Measurements from ENCODE around the gene CMYA5. TPM values are rescaled to one million over a fixed set of nuclear protein-coding genes. Genes with fewer than 3 reads are reported as not detected.
"Not testable (repeated sequence)": the region's sequence is repeated elsewhere in the genome, so short reads cannot be mapped to it uniquely, and the experiment has no call there.

CMYA5 gene
- polyA plus RNA-seq, 3 donors: 16.7 to 21.7 (median 20.6) TPM

GRCh38 chr5:79738349-79738748 is 48.7 kb downstream of the CMYA5 start:
- DNase-seq (ENCODE audit: extremely low read depth in 1 of 11, low read depth in 9 of 11, low spot score in 4 of 11): no peak

- no peak for DNase-seq (ENCODE audit: extremely low read depth in 1 of 11, low read depth in 9 of 11, low spot score in 4 of 11)
Observed at GRCh38 chr5:79742549-79743136, 53.0 kb downstream of the CMYA5 start.

DNA sequence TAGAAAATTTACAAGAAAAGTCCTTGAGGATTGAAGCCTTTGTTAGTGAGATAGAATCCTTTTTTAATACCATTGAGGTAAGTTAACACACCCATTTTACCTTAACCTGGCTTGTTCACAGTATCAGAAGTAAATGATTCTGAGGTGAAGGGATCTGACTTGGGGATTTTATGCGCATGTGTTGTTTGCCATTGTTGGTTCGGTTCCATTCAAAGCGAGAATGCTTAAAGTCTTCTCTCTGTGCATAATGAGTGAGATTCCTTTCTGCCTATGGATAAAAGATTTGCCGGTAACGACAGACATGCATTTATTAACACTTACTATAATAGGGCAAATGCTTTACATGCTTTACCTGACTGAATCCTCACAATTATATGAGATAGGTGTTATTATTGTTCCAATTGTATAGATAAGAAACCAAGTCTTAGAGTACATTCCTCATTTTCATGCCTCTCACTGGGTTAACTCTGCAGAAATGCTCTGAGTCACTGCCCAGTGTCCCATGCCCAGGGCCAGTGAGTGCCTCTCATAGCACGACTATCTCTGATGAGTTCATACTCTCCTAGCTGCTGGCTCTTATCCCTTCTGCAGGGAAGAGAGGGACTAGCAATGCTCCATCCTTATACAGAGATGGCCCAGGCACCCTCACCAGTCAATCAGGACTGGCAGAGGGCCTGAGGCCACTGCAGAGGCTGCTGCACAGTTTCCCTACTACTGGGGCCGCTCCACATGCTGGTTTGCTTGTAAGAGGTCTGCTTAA is 54.4 kb downstream of the CMYA5 start:
- no peak for DNase-seq (ENCODE audit: extremely low read depth in 1 of 11, low read depth in 9 of 11, low spot score in 4 of 11)

DNA sequence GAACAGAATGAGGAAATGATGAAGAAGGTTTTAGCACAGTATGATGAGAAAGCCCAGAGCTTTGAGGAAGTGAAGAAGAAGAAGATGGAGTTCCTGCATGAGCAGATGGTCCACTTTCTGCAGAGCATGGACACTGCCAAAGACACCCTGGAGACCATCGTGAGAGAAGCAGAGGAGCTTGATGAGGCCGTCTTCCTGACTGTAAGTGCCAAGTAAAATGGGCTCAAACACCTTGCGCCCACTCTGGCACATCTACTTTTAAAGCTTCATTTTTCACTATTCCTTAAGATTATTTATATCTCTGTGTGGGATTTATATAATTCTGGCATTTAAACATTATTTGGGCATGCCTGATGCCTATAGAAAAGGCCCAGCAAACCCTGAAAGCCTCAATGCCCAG is 55.6 kb downstream of the CMYA5 start:
- no peak for DNase-seq (ENCODE audit: extremely low read depth in 1 of 11, low read depth in 9 of 11, low spot score in 4 of 11)

DNA sequence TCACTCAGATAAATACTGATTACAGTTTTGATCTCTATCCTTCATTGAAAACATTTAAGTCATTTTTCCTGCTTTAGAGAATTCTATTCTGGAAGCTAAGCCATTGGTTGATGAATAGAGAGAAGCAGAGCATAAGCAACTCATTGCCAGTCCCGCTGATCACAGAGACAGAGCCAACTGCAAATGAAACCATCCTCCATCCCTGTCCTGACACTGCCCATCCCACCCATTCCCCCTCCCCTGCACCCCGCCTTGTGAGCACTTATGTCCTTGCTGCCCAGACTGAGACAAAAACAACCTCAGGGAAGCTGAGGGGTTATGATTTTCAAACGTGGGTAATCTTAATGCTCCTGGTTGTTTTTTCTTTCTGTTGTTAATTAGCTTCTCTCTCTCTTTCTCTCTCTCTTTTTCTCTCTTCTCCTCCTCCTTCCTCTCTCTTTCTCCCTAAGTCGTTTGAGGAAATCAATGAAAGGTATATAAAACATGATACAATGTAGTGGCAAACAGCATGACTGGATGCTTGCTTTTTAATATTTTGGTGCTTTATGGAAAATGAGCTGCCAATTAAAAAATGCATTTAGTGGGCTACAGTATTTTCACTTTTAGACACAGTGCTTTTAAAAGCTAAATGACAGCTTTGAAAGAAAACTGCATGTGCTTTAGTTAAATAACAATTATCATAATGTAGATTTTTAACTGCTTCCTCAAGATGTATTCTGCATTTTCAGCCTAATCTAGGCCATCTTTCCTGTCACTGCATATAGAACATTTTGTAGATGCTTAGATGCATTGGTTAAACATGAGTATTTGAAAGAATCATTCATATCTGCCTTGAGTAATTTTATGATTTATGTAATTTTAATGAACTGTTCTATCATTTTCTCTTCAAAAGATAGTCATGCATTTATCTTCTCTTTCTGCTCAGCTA is 57.3 kb downstream of the CMYA5 start:
- DNase-seq (ENCODE audit: extremely low read depth in 1 of 11, low read depth in 9 of 11, low spot score in 4 of 11): no peak

GRCh38 chr5:79750611-79751510 is 61.2 kb downstream of the CMYA5 start:
- DNase-seq (ENCODE audit: extremely low read depth in 1 of 11, low read depth in 9 of 11, low spot score in 4 of 11): no peak

DNA sequence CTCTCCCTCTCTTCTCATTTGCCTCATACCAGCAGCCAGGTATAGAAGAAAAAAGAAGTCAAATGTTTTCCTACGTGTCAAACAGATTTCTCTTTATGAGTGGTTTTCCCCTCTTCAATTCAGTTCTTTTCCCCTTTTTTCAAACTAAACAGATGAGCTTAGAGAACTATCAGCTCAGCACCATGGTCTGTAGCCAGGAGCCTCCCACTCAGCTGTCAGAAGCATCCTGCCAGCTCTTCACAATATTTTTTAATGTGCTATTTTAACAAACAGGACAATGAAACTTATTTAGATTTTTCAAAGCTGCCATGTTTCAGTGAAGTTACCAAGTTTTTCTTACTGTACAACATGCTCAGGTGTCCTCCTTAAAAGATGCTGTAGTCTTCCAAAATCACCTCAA is 63.5 kb downstream of the CMYA5 start:
- no peak for DNase-seq (ENCODE audit: extremely low read depth in 1 of 11, low read depth in 9 of 11, low spot score in 4 of 11)

- peak in 1 of 11 donors; percentile 21 for DNase-seq (ENCODE audit: extremely low read depth in 1 of 11, low read depth in 9 of 11, low spot score in 4 of 11)
Observed at GRCh38 chr5:79753877-79754645, 64.4 kb downstream of the CMYA5 start.

- peak in 1 of 11 donors; percentile 21 for DNase-seq (ENCODE audit: extremely low read depth in 1 of 11, low read depth in 9 of 11, low spot score in 4 of 11)
Observed at GRCh38 chr5:79754865-79755555, 65.4 kb downstream of the CMYA5 start.

DNA sequence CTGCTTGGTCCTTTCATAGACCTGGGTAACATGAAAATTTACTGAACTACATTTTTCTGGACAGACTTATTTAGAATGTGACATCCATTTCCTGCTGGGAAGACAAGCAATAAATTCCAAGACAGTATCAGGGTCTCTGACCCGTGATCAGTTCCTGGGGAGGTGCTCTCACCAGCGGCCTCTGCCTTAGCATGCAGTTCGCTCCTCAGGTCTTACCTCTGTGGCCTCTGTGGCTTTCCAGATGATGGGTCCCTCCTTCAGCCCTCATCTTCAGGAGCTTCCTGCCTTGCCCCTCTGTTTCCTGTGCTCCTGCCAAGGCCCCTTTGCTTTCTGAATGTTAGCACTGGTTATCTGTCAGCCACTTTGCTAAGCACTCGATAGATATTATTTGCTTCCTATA is 66.4 kb downstream of the CMYA5 start:
- no peak for DNase-seq (ENCODE audit: extremely low read depth in 1 of 11, low read depth in 9 of 11, low spot score in 4 of 11)

GRCh38 chr5:79759436-79759835 is 69.8 kb downstream of the CMYA5 start:
- no peak for DNase-seq (ENCODE audit: extremely low read depth in 1 of 11, low read depth in 9 of 11, low spot score in 4 of 11)

DNA sequence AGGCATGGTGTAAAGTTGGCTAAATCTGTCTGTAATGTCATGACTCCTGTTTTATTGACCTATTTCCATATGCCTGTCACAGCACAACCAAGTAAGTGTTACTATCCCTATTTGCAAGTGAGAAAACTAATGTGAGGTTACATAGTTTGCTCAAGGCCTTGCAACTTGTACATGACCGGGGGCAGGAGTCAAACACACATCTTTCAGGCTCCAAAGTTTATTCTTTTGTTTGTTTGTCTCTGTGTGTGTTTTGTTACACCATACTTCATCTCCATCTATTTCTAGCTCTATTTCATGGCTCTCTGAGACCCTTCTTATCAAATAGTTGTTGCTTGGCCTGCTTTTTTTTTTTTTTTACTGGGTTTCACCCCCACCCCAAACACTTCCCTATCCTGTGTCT is 70.2 kb downstream of the CMYA5 start:
- DNase-seq (ENCODE audit: extremely low read depth in 1 of 11, low read depth in 9 of 11, low spot score in 4 of 11): no peak

DNA sequence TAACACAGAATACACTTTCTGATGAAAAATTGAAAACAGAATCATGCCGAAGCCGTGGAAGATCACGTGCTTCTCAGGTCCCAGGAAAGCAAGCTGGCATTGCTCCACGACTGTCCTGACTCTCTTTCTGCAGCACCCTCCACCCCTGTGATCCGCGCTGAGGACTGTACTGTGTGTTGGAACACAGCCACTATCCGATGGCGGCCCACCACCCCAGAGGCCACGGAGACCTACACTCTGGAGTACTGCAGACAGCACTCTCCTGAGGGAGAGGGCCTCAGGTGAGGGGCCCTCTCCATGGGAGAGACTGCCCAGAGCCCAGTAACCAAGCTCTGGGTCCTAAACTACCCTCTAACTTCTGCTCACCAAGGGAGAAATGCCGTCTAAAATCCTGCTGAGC is 73.3 kb downstream of the CMYA5 start:
- no peak for DNase-seq (ENCODE audit: extremely low read depth in 1 of 11, low read depth in 9 of 11, low spot score in 4 of 11)

DNA sequence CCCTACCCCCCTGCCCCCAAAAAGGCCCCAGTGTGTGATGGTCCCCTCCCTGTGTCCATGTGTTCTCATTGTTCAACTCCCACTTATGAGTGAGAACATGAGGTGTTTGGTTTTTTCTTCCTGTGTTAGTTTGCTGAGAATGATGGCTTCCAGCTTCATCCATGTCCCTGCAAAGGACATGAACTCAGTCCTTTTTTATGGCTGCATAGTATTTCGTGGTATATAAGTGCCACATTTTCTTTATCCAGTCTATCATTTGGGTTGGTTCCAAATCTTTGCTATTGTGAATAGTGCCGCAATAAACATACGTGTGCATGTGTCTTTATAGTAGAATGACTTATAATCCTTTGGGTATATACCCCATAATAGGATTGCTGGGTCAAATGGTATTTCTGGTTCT is 74.5 kb downstream of the CMYA5 start:
- DNase-seq (ENCODE audit: extremely low read depth in 1 of 11, low read depth in 9 of 11, low spot score in 4 of 11): not testable (repeated sequence)

DNA sequence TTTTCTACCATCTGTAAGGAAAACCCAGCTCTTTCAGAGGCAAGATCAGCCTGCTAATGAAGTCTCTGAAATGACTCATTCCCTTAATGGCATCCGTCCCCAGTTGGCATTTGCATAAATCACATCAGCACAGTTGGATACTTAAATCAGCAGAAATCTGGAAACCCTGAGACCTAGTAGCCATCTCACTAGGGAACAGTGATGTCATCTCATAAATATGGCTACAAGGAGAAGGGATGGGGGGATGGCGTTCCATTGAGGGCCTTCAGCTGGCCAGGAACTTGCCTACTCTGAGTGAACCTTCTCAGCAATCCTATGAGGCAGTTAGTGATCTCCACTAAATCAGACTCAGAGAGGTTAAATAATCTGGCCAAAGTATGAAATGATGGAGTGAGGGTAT is 81.8 kb downstream of the CMYA5 start:
- no peak for DNase-seq (ENCODE audit: extremely low read depth in 1 of 11, low read depth in 9 of 11, low spot score in 4 of 11)

DNA sequence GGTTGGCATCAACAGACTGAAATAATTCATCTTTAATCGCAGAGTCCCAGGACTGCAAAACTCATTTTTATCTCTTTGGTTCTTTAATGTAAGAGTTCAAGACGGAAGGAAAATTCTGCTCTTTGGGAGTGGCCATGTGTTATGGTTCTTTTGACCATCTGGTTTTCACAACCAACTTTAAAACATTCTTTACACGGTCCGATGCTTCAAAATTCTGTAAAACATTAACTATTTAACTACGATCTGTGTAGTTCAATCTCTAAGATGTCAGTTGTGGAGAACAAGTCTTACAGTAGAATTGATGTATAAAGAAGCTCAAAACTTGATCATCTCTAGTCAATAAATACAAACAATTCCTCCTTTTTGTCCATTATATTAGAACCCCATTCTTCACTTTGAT is 83.0 kb downstream of the CMYA5 start:
- peak in 1 of 11 donors; percentile 25 for DNase-seq (ENCODE audit: extremely low read depth in 1 of 11, low read depth in 9 of 11, low spot score in 4 of 11)

DNA sequence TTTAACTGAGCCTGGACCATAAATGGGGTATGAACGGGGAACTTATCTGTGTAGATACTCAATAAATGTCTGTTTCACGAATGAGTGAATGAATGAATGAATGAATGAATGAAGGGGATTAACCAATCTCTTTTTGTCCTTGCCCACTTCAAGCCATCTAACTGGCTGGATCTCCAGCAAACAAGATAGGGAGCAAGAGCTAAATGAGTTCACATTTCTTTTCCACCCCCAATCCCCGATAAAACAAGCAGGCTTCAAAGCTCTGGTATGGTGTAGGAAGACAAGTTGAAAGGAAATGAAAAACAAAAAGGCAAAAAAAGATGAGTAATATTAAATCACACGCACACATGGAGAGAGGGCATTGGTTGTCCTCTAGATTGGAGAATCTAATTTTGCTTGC is 84.0 kb downstream of the CMYA5 start:
- no peak for DNase-seq (ENCODE audit: extremely low read depth in 1 of 11, low read depth in 9 of 11, low spot score in 4 of 11)

Measured in renal cortex interstitium (tissue), 11 donors.